ENCODE data around the gene GLB1L3.
A peak's percentile ranks its signal among the peaks of the same experiment; 100 is the strongest.
"Not testable (repeated sequence)": the region's sequence is repeated elsewhere in the genome, so short reads cannot be mapped to it uniquely, and the experiment has no call there.

The GLB1L3 gene

DNA sequence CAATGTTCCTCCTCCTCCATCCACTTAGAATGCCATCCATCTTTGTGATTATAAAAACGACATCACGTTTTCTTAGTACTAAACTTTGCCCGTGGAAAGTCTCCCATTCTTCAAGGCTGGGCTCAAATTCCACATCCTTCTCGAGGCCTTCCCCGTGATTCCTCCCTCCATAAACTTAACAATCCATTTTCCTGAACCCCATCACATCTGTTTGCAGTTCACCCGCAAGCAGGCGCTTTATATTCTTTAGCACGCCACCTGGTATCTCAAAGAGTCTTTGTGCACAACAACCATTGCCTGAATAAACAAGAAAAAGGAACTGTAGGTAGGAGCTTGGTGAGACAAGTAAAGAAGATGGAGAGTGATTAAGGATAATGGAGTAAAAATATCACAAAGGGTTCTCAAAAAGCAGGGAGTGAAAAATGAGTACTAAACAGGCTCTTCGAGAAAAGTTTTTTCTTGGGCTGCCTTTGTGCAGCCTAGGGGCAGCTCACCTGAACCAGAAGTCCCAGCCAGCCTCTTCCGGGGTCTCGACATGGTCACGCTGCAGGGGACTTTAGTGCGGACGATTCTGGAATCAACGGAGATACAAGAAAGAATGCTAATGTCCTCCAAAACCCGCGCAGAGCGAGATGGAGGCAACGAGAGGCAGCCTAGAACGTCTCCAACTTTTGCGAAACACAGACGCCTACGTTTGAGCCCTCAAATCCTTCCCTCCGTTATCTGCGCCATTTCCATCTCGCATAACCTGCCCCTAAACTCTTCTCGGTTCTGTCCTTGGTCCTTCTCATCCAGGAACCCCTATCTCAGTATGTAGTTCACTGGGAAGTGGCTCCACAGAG is 23.6 kb upstream of the GLB1L3 start:
- DNase-seq: no peak

DNA sequence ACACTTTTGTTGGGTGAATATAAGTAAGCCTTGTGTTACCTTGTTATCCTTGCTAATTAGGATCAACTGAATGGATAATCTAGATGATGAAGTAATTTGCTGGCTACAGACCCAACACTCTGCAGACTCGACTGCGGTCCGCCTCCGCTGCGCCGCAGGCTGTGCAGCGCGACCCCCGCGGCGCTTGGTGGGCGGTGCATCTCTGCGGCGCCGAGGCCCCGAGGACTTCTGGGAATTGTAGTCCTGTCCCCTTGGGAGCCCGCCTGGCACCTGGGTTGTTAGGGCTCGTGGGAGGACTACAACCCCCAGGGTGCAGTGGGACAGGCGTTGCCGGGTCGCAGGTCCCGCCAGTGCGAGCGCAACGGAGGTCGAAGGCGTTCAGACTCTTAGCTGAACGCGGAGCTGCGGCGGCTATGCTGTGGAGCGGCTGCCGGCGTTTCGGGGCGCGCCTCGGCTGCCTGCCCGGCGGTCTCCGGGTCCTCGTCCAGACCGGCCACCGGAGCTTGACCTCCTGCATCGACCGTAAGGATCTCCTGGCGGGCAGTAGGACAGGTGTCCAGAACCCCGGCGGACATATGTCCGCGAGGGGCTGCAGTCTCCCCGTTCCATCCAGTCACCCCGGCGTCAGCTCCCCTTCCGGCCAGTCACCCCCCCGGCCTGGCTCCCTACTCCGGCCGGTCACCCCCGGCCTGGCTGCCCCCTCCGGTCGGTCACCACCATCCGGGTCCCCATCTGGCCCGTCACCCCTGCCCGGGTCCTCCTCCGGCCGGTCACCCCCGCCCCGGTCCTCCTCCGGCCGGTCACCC is 22.8 kb upstream of the GLB1L3 start, which contains the start of the genes ACAD8 and THYN1:
Gene ACAD8 (plus strand): TSS at position 381 of the 806 bp plus-strand sequence. CDS start 33 bp downstream, at position 414.
Gene THYN1 (minus strand): TSS at position 165 of the 806 bp plus-strand sequence. CDS start 470 bp downstream, outside the sequence.
- DNase-seq: peak; percentile 97

DNA sequence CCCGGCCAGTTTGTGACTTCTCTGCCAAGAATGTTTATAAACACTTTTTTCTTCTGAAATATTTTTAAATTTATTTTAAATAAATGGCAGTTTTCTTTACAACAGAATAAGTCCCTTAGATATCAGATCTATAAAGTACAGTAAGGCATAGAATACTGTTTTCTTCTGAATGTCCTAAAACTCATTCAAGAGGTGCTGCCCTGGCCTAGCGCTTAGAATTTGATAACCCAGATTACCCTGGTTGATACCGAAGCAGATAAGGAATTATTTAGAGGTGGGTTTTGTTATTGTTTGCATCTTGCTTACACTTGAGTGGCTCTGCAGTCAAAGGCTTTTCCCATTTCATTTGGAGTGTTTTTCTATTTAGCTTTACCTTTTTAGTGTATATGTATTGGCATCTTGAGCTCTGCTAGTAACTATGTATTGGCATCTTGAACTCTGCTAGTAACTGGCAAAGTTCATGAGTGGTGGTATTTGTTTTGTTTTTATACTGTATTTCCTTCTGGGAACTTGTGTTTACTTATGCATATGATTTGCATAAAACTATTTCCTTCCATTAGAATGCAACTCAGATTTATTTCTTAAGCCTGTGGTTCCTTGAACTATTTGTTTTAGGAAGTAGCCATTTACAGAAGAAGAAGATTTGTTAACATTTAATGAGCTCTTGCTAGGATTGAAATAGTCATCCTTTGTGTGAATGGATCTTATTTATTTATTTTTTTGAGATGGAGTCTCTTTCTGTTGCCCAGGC is 21.6 kb upstream of the GLB1L3 start:
- no peak for DNase-seq

DNA sequence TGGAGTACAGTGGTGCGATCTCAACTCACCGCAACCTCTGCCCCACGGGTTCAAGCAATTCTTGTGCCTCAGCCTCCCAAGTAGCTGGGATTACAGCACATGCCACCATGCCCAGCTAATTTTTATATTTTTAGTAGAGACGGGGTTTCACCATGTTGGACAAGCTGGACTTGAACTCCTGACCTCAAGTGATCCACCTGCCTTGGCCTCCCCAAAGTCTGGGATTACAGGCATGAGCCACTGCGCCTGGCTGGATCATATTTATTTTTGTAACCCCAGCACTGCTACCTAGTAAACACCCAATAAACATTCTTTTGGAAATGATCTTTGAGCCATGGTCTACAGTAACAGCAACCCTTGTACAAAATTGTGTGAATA is 21.0 kb upstream of the GLB1L3 start:
- not testable (repeated sequence) for DNase-seq

DNA sequence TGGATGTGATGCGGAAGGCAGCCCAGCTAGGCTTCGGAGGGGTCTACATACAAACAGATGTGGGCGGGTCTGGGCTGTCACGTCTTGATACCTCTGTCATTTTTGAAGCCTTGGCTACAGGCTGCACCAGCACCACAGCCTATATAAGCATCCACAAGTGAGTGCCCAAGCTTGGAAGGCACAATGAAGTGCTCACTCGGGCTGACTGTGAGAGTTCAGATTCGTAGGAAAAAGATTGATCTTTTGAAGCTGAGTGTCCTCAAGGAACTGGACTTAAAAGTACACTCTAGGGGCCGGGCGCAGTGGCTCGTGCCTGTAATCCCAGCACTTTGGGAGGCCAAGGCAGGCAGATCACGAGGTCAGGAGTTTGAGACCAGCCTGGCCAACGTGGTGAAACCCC is 19.1 kb upstream of the GLB1L3 start:
- no peak for DNase-seq

DNA sequence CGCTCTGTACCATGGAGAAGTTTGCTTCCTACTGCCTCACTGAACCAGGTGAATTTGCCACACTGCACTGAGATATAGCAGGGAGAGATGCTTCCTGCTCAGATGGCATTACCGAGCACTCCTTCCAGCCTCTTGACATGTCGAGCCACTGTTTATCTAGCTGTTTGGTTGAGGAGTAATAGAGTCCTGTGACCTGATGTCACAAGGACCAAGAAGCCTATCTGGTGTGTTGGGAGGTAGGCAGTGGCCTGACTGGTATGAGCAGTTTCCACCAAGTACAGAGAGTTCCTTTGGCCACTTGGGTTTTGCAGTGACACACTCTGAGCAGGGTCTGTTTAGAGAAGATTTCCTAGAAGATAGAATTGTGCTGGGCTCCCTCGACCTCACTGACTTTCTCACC is 17.6 kb upstream of the GLB1L3 start:
- no peak for DNase-seq

DNA sequence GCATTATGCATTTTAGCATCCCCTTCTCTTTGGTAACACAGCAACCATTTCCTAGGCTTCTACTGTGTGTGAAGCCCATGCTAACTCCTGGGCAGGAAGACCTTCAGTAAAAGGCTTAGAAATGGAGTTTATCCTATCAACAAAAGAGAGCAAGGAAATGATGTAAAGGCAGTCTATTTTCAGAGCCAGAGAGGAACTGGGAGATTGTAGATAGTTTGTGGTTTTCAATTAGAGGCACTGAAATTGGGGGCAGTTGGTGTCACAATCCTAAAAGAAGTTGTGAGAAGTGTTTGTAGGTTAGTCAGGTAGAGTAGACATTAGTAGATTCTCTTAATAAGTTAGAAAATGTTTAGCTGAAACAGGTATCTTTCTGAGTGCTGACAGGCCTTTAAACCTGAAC is 15.7 kb upstream of the GLB1L3 start:
- DNase-seq: no peak

DNA sequence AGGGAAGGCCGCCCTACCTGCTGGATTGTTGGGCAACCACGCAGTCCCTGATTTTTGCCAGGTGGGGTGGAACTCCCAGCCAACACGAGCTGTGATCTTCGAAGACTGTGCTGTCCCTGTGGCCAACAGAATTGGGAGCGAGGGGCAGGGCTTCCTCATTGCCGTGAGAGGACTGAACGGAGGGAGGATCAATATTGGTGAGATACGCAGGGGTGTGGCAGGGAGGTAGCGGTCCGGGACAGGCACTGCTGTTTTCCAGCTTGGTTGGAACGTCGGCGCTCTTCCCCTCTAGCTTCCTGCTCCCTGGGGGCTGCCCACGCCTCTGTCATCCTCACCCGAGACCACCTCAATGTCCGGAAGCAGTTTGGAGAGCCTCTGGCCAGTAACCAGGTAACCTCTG is 15.2 kb upstream of the GLB1L3 start:
- no peak for DNase-seq

DNA sequence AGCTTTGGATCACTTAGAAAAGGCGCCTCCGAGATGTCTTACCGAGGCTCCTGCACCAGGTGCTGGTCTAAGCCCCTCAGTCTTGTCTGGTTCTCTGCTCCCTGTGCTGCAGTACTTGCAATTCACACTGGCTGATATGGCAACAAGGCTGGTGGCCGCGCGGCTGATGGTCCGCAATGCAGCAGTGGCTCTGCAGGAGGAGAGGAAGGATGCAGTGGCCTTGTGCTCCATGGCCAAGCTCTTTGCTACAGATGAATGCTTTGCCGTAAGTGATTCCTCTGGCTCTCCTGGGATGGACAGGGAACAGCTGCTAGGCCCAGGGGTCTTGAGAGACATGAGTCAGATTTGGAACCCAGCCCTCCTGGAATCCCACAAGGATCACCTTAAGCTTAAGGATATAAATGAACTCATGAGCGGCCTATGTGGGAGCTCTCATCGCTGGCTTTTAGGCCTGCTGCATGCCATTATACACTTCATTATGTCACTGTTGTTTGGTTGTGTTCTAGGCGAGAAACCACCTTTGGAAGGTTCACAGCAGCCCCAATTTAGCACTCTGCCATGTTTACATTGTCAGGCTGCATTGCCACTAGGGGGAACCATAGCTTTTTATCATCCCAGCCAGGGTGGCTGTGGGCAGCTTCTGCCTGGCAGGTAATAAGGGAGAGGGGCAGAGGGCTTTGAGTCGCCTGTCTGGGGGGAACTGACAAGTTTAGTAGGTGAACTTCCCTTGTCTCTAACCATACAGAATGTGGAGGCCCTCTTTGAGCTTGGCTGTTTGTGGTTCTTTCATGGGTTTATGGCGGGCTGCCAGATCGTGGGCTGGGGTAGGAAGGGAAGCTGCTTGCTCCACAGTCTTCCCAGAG is 14.3 kb upstream of the GLB1L3 start:
- no peak for DNase-seq

DNA sequence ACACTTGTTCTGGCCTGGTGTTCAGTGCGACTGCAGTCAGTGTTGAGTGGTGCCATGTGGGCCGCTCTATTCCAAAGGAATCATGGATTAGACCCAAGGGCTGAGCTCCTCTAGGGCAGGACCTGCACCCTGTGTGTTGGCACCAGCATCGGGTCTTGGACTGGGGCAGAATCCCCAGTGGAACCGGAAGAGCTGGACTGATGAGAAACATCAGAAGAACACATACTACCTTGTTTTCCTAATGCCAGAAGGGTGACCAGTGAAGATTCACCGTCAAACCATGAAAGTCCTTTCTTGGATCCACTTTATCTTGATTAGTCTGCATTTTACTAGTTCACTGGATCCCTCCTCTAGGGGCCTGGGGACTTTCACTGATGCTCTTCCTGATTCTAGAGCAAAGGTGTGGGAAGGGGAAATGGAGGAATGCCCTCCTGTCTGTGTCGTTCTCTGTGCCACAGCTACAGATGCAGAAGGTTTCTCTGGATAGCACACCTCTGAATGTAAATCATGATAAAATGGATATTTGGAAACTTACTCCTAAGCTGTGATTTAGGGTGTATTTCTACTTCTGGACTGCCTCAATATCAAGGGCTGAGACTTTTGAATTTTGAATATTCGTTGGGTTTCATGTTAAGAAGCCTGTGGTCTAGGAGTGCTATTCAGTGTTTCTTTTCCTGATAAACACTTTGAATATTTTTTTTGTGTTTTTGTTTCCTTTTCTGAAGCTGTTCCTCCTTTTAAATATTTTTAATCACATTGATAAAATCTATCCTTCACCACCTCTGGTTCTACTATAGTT is 11.0 kb upstream of the GLB1L3 start:
- DNase-seq: no peak

DNA sequence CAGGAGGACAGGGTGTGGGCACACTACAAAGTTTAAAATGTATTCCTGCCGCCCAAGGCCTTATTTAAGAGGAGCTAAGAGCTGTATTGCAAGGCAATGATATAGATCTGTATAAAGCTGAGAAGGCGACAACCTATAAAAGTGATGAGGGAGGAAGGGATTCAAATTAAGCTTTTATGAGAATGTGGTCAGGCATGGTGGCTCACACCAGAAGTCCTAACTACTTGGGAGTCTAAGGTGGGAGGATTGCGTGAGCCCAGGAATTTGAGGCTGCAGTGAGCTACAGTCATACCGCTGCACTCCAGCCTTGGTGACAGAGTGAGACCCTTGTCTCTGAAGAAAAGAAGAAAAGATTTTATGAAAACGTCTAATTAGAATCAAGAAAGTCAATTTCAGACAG is 9.7 kb upstream of the GLB1L3 start:
- no peak for DNase-seq

DNA sequence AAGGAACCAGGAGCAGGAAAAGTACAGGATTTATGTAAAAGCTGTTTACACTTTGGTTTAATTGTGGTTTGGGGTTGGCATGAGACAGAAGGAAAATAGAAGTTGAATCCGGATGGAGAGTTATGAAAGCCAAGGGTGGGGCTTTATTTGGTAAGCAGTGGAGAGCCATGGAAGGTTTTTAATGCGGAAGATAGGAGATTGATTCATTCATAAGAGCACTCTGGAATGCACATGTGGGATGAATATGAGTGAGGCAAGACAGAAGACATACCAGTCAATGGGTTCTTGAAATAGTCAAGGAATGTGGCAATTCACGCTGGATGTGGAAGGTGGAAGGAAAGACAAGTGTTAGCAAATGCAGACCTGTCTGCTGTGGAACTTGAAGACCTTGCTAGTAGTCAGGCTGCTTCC is 9.3 kb upstream of the GLB1L3 start:
- peak; percentile 80 for DNase-seq

DNA sequence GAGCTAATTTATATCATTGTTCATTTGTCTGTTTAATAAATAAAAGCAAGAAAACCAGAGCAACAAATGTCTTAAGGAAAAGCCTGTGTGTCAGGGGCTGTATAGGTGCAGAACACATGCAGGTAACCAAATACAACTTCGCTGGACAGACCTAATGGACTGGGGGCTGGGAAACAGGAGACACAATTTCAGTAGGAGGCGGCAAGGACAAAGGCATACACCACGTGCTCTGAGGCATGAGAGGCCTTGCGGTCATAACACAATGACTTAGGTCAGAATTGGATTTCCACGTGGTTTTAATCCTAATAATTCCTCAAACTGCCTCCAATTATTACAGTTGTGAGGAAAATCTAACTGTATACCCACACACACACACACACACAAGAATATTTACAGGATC is 8.7 kb upstream of the GLB1L3 start:
- DNase-seq: no peak

DNA sequence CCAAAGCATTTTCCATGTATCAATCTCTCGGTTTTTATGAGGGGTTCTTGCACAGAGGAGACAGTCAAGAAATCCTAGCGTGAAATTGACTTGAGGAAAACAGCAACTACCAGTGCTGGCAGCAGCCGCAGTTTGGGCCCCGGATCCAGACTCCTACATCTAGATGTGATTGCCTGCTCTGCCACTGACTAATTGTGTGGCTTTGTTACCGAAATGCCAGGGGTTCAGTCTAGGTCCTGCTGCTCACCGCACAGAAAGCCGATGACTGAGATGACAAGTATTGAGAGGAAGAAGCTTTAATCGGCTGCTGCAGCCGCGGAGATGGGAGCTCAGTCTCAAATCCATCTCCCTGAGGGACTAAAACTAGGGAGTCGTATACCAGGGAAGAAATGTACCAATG is 8.2 kb upstream of the GLB1L3 start:
- no peak for DNase-seq

DNA sequence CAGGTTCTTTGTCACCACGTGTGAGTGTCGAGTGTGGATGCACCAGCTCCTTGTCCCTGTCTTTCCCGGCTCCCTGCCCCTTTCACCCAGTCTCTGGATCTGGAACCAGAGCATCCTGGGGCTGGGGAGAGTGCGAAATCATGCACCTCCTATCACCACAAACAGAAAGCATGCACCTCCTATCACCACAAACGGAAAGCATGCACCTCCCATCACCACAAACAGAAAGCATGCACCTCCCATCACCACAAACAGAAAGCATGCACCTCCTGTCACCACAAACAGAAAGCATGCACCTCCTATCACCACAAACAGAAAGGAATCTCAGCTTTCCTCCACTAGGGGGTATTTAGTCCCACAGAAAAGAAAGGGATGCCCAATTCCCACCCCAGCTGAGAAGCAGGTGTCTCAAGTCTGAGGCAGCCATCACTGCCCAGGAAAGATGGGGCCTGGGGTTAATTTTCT is 5.9 kb upstream of the GLB1L3 start:
- DNase-seq: no peak

DNA sequence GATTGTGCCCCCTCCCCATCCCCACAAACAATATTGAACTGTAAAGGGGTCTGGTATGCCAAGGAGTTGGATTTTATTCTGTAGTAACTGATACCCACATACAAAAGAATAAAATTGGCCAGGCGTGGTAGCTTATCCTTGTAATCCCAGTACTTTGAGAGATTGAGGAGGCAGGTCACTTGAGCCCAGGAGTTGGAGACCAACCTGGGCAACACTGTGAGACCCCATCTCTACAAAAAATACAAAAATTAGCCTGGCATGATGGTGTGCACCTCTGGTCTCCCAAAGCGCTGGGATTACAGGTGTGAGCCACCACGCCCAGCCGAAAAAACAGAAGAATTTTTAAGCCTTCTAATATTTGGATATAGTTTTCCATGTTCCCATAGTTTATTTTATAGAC is 4.2 kb upstream of the GLB1L3 start:
- no peak for DNase-seq

DNA sequence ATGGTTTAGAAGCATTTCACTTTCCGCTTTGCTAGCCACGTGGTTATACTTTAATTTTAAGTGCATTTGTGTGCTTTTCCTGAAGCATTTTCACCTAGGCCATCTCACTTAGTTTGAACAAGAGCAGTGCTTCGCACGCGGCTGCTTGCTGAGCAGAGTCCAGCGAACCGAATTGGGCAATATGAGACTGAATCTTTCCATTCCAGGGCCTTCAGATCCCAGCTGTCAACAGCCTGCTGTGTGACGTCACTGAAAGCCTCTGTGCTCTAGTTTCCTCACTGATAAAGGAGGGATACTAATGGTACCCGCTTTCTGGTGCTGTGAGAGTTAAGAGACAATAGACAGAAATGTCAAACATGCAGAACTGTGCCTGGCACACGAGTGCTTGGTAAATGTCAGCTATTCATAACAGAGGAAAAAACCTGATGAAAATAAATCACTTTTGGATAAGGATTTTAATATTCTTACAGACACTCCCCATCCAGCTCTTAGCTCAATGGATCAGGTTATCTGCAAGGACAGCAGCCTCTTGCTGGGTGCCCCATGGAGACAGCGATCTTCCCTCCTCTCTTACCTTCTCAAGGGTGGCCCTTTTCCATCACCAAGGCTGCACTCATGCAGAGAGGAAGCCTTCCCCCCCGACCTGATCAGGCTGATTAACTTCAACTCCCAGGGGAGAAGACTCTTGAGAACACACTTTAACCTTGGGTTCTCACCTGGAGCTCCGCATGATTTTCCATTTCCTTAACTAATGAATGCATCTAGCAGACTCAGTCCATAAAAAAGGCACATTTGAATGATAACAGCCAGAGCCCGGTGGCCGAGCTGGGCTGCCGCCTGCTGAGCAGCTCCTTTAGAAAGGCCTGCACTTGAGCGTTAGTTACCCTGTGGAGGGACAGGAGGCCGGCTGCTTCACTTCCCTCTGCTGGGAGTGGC is 3.5 kb upstream of the GLB1L3 start:
- peak; percentile 34 for DNase-seq

DNA sequence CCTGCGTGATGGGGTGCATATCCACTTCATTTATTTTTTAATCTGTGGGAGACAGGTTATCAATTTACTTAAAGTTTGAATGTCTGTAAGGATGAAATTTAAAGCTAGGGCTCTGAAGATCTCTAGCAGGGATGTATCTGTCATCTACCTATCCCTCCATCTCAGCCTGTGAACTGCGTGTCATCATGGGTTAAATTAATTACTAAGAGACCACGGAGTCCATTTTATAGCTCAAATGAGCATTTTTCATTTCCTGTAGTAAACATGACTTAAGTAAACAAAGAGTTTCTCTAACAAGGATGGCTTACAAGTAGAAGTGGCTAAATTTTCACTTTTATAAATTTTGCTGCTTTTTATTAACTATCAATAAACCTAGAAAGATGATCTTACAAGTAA is 2.9 kb upstream of the GLB1L3 start:
- no peak for DNase-seq

DNA sequence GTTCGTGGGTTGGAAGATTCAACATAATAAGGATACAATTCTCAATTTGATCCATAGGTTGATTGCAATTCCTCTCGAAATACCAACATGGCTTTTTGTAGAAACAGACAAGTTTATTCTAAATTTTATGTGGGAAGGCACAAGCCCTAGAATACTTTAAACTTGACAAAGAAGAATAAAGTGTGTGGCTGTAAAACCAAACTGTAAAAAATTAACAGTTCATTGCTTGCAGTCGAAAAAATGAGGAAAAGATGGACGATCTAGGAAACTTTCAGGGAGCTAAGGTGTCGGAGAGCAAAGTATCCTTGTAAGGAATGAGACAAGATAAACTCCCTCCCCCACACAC is 1.0 kb upstream of the GLB1L3 start:
- no peak for DNase-seq
